LNCAP (cell line): ENCODE data around the gene RABGAP1L.

Source experiments
- CTCF ChIP-seq: fragments of 450-650 bp; IDR thresholded peaks from 2 replicates; pipeline ENCODE4 v1.5.1; 2017; ENCODE audit warnings: mild to moderate bottlenecking

The RABGAP1L gene

GRCh38 chr1:174666248-174666647 is 506.9 kb downstream of the RABGAP1L start:
- no peak for TF ChIP-seq CTCF

- TF ChIP-seq CTCF: no peak
Measured at GRCh38 chr1:174671826-174672225, 512.5 kb downstream of the RABGAP1L start.

- TF ChIP-seq CTCF: no peak
Measured at GRCh38 chr1:174676856-174677255, 517.5 kb downstream of the RABGAP1L start.

- TF ChIP-seq CTCF: no peak
Measured at GRCh38 chr1:174678657-174679056, 519.3 kb downstream of the RABGAP1L start.

- no peak for TF ChIP-seq CTCF
Measured at GRCh38 chr1:174680101-174680500, 520.8 kb downstream of the RABGAP1L start.

- TF ChIP-seq CTCF: no peak
Measured at GRCh38 chr1:174682419-174683008, 523.2 kb downstream of the RABGAP1L start.

- no peak for TF ChIP-seq CTCF
Measured at GRCh38 chr1:174686213-174686612, 526.9 kb downstream of the RABGAP1L start.

GRCh38 chr1:174689524-174689923 is 530.2 kb downstream of the RABGAP1L start:
- TF ChIP-seq CTCF: no peak
